Stimulated activated CD8-positive, alpha-beta memory T cell treated with anti-CD3 and anti-CD28 coated beads, Interleukin-15, amount 100 ng/mL, for 1 hour (primary cell): ENCODE results near the gene SLC6A11.

Source experiments
- DNase-seq: peaks from one replicate; pipeline ENCODE4 v3.0.0-alpha.2; 2020; ENCODE audit warnings: low read depth

SLC6A11 gene

DNA sequence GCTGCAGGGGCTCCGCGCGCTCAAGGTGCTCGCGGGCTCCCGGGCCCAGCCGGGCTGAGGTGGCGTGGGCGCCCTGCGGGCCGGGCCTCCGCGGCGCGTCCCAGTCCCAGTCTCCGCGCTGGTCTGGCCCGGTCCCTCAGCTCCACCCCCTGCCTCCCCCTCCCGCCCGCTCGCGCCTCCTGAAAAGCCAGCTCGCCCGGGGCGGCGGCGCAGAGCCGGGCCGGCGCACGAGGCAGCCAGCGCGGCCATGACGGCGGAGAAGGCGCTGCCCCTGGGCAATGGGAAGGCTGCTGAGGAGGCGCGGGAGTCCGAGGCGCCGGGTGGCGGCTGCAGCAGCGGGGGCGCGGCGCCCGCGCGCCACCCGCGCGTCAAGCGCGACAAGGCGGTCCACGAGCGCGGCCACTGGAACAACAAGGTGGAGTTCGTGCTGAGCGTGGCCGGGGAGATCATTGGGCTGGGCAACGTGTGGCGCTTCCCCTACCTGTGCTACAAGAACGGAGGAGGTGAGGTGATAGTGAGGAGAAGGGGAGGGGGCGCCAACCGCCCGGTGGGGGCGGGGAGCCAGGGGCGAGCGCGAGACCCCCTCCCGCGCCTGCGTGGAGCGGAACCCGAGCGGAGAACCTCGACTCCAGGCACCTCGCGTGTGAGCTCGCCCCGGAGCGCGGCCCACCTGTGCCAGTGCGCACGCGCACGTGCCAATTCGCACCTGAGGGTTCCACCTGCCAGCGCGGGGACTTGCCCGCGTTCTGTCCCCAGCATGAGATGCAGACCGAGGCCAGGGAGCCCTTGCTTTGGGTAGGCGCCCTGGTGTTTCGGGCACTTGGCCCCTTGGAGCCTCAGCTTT lies at the start of gene SLC6A11:
TSS of gene SLC6A11 (plus strand) at position 210 of the 844 bp plus-strand sequence. CDS start at position 248, 38 bp downstream.
- no peak for DNase-seq

DNA sequence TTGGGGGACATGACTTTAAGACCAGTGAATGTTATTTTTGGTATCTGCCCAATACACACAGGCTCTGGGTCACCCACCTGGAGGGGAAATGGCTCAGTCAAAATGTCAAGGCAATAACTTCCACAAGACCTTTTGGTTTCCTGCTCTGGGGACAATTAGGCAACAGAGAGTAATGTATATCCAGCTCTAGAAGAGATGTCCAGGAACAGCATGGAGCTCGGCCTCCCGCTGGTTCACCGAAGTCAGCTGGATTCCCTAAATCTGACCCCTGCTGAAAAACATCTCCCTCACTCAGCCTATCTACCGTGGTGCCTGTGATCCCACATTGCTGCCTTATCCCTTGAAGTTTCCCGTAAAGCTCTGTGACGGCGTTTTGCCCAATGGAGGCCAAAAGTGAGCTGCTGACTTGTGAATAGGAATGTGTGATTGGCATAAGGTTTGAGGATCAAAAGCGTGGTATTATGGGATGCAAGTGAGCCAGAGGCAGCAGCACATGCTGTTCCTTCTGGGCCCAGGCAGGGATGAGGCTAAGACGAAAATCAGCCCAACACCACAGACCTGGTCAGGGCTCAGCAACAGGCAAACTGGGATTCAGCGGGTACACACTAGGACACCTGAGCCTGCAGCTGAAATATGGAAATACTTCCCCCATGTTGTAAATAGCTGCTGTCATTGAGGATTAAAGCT lies 47.2 kb upstream of the SLC6A11 start:
- no peak for DNase-seq

DNA sequence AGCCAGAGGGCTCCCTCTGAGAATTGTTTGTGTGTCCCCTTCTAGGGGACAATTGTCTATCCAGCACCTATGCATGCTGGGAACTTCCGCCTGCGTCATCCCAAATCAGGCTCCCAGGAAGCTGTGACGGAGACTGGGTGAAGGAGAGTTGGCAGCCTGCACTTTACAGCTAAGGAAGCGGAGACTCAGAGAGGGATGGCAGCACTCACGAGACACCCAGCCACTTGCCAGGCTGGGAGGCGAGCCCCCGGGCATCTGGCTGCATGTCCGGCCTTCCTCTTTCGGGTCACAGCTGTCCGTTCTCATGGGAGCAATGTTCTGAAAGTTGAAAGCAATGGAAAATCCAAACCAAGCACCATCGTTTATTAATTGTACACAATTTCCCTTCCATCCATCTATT lies 45.5 kb upstream of the SLC6A11 start:
- DNase-seq = no peak

DNA sequence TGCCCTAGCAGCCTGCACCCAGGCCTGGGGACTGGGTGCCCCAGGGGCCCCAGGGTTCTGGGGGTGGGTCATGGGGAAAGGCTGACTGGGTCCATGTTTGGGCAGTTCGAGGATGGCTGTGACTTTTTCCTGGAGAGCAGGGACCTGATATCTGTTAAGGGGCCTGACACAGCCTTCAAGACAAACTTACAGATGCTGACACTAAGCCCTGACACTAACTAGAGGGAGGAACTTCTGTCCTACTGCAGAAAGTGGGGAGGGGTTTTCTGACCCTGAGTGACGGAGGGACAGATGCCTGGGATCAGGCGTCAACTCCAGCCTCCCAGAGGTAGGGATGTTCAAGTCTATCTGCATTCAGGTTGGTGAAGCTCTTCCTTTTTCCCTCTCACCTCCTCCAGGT lies 45.0 kb upstream of the SLC6A11 start:
- DNase-seq = no peak

DNA sequence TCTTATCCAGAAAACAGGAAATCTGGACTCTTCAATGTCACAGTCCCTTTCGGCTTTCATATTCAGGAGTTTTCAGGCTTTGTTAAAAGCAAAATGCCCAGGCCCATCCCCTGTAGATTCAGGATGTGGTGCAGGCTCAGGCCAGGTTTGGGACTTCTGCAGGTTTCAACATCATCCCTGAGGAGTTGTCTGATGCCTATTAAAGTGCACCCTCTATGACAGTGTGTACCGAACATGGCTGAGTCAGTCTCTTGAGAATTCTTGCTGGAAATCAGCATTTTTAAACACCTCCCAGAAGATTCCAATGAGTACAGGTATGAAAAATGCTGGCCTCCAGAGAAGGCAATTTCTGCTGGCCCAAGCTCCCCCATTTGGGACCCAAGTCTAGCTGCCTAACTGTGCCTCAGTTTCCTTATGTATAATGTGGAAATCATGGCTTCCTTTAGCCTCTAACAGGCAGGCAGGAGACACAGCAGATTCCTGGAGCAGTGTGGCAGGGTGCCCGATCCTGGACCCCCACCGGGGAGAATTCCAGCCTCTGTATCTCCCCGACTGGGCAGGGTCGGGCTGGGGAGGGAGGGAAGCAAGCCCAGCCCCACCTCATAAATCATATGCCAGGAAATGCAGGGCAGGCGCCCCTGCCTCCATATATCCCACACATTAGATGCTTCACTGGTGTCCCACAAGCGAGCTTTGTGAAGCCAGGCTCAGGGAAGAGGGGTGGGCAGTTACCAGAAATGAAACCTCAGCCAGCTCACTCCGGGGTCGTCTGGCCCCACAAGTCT lies 44.4 kb upstream of the SLC6A11 start:
- DNase-seq = no peak

DNA sequence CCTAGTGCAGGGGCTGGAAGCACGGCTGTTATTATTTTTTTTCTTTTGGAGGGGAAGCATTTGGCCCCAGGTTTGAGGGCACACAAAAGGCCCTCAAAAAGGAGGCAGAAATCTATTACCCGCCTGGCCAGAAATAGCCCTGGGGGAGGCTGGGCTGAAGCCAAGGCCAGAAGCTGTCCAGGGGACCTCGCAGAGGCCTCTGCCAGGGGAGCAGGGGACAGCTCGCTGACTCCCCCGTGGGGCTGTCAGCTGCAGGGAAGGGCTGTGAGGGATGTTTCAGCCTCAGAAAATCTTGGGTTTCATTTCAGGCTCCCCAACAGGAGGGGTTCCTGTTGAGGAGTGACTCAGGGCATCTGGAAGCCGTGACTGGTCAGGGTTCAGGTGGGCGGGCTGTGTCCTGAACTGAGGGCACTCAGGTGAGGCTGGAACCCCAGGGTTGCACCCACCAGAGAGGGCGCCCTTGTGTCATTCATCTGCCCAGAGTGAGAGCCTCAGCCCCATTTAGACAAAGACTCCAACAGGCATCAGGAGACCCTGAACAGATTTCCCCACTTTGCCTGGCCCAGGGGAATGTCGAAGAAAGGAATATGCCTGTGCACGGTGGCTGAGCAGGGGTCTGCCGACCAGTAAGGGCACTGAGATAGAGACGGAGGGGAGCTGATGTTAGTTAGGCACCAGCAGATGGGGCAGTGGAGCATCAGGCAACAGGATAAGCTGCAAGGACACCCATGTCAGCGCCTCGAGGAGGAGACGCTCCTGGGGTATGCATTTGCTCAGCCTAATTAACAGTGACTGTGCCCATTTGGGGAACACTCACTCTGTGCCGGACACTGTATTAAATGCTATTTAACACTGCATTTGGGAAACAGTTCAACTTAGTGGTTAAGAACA lies 43.5 kb upstream of the SLC6A11 start:
- no peak for DNase-seq

DNA sequence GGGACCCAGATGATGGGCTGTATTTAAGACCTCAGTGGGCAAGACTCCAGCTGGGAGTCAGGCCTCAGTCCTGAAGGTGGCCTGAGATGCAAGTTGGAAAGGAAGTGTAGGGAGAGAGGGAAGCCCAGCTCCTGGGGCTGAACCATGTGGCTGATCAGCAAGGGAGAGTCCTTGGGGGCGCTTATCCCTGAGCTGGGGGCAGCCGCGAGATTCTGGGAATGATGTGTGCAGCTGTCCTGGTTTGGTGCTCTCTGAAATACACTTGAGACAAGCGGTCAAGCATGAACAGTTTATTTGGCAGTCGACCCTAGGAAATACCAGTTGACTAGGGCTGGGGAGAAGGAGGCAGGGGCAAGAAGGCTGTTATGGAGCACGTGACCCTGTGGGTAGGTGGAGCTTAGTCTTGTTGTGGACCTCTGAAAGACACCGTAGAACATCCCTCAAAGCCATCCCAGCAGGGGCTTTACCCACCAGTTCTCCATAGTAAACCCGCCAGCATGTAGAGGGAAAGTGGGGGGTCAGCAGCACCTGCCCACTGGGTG lies 41.8 kb upstream of the SLC6A11 start:
- DNase-seq = no peak

DNA sequence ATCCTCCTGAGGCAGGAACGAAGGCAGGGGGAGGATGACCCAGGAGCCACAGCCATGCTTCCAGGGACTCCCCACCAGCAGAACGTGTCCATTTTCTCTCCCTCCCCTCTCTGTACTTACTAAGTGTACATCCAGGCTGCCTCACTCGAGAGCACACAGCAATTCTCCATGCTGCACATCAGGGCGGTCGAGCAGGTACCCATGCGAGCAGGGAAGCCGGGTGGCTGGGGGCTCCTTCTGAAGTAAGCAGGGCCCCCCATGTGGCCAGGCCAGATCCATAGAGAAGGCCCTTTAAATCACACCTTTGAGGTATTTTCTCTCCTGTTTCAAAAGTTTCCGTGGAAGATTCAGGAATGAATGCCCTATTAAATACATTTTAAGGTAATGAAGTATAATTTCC lies 41.2 kb upstream of the SLC6A11 start:
- DNase-seq = no peak

DNA sequence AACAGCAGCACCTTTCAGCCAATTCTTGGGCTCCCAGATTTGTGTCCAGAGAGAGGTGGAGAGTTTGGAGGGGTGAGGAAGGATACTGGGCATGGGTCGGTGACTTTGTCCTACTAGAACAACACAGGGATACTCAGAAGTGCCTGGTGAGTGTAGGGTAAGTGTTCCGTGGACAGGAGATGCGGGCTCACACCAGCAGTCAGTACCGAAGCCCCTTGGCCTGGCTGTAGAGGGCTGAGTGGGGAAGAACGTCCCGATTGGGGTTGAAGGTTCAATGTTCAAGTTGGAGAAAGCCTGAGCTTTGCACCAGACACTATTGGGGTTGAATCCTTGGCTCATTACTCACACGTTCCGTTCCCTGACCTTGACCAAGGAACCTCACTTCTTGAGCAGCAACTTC lies 40.8 kb upstream of the SLC6A11 start:
- DNase-seq = no peak

DNA sequence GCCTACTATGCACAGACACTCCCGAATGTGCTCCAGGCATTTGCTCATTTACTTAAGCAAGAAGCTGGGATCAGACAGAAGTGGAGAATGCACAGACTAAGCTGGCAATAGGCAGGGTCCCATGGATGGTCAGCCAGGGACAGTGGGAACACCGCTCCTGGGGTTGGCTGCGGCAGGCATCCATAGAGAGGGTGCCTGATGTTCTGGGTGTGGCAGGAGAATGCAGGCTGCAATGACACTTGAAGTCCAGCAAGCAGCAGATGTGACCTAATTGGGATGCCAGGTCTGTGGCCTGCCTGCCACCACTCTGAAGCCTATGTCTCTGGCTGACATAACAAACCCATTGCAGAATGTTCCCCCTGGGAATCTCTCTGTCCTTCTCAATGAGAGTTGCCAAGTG lies 40.2 kb upstream of the SLC6A11 start:
- no peak for DNase-seq

DNA sequence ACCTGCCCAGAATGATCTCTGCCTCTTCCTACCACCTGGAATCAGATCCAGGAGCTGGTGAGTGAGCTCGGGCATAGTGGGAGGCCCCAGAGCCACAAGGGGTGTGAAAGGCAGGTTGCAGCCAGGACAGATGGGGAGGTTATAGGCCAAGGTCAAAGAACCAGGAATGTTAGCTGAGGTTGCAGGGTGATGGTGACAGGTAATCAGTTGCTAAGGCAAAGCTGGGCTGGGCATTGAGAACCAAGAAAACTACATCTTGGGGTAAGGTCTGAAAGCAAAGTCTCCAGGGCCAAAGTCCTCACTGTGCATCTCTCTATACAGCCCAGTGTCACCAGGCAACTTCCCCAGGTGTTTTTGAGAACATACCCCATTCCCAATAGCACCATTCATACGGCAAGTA lies 38.4 kb upstream of the SLC6A11 start:
- DNase-seq = no peak

DNA sequence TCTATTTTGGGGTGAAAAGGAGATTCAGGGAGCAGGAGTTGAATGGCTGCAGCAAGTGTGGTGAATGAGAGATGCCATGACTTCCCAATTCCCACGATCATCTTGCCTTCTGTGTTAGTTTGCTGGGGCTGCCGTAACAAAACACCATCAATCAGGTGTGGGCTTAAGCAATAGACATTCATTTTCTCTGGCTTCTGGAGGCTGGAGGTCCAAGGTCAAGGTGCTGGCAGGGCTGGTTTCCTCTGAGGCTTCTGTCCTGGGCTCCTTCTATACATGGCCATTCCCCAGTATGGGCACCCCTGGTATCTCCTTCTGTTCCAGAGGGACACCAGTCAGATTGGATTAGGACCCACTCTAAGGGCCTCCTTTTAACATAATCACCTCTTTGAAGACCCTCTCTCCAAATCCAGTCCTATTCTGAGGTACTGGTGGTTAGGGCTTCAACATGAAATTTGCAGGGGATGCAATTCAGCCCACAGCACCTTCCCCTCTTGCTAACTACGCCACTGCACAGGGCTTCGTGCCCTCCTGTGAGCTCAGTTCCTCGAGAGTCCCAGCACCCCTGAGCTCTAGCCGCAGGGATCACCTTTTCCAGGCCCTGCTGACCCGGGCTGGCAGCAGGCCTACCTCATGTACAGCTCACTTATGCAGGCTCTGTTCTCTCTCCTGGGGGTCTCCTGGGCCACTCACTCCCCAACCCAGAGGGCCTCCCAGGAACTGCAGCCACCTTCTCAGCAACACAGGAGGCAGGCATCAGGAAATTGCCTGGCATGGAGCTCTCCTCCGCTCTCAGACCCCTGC lies 37.3 kb upstream of the SLC6A11 start:
- DNase-seq = no peak

DNA sequence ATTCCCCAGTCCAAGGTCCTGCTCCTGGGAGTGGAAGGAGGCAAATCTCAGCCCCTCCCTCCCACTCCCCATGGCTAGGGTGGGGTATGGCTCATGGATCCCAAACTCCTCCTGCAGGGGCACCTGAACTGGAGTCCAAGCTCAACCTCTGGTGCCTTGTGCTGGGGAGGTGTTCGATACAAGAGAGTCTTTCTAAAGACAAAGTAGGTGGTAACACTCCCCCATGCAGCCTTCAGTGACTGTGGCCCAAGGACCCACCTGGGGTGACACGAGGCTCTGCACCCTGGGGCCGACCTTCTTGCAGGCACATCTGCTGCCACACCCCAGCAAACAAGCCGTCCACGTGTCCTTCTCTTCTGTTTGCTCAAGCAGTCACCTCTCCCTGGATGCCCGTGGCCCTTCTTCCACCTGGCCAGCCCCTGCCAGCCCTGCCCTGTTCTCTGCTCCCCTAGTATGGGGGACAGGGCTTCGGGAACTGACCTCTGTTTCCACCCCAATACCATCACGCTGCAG lies 36.7 kb upstream of the SLC6A11 start:
- no peak for DNase-seq

DNA sequence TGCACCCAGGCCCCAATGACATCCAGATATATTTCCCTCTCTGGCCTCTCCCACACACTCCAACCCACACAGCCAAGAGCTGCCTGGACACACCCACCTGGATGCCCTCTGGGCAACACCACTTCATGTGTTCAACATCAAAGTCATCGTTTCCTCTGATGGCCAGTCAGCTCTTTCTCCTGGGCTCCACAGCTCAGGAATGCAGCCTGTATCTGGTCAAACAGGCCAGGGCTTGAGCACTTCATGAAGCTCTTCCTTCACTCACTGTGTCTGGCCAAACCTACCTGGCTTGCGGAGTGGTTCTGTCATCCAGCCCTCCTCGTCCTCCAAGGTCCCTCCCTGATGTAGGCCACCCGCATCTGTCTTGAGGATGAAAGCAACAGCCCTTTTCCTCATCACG lies 35.8 kb upstream of the SLC6A11 start:
- no peak for DNase-seq

DNA sequence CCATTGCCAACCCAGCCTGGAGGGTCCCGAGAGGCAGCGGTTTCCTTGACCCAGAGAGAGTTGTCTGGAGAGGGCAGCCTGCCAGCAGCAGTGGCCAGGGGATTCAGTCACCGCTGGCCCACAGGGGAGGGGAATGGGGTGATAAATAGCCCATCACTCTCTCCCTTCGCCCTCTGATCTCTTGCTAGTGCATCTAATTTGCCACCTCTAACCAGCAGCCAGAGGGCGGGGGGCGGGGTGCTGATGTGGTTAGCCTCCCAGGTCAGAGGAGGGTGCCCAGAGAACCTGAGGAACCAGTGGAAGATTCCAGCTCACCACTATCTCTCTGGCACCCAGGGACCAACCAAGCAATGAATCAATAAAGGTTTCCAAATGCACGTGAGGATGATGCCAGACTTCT lies 35.1 kb upstream of the SLC6A11 start:
- no peak for DNase-seq

DNA sequence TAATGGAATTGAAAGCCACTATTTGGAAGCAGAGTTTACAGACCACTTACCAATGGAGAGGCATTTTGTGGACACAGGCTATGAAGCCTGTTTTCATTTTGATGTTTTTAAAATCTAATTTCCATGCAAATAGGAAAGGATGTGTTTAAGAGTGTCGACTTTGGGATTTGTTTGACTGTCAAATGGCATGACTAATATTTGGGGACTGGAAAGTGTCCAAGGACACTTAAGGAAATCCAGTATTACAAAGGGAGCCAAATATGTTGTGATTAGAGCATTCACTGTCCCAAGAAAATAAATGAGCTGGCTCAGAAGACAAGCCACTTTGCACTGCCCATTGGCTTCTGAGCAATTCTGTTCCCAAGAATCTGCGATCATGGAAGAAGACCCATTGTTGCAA lies 34.0 kb upstream of the SLC6A11 start:
- DNase-seq = no peak

DNA sequence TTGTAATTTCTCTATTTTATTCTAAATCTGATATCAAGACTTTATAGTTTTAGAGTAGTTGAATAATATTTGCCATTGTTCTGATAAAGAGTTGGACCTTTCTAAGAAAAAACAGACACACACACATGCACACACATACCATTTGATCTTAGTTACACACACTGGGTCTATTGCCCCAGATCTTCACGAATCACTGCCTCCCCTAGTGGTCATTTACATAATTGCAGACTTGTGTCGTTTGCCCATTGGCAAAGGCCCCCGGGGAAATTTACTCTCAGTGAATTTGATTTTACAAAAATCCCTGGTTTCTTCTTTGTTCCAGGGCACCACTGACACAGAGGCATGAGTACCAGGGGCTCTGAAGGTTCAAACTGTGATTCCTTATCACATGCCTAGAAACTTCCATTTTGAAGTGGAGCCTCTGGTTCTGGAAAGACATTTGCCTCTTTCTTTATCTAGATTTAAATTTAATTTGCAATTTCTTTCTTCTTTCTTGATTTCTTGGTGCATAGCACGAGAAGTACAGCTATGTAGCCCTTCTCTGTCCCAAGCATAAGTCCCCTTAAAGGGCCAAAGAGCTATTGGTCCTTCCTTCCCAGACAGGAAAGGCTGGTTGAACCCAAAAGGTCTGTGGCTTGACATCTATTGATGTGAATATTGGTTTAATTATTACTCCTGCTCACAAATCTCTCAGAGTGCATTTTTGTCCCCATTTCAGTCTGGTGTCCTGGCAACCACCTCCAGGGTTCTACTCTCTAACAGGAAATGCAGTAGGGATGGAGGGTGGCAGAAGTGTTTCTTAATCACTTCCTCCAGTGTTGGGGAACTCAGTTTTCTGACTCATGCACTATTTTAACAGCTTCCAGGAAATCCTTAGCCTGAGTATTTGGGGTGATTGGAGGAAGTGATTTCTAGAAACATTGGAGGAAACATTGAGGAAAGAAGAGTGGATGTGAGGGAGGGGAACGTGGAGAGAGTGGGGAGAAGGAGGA lies 32.4 kb upstream of the SLC6A11 start:
- no peak for DNase-seq

DNA sequence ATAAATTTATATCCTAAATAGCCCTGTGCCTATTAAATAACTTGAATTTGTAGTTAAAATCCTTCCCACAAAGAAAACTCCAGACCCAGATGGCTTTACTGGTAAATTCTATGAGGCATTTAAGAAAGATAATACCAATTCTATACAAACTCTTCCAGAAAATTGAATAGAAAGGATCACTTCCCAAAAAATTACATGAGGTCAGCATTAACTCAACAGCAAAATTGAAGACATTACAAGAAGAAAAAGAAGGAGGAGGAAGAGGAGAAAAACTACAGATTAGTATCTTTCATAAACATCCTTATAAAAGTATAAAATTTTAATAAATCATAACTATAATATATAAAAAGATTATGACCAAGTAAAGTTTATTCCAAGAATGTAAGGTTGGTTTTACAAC lies 29.4 kb upstream of the SLC6A11 start:
- no peak for DNase-seq

DNA sequence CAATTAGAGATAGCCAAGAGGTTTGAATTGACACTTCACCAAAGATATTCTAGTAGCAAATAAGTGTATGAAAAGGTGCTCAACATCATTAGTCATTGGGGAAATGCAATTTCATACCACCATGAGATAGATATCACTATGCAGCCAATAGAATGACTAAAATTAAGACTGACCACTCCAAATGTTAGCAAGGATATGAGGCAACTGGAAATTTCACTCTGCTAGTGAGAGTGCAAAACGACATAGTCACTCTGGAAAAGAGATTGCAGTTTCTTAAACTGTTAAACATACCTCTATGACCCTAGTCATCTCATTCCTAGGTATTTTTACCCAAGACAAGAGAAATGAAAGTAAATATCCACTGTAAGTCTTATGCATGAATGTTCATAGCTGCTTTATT lies 27.6 kb upstream of the SLC6A11 start:
- no peak for DNase-seq
